ENCODE measurements around the gene CYB5R2.

The CYB5R2 gene

DNA sequence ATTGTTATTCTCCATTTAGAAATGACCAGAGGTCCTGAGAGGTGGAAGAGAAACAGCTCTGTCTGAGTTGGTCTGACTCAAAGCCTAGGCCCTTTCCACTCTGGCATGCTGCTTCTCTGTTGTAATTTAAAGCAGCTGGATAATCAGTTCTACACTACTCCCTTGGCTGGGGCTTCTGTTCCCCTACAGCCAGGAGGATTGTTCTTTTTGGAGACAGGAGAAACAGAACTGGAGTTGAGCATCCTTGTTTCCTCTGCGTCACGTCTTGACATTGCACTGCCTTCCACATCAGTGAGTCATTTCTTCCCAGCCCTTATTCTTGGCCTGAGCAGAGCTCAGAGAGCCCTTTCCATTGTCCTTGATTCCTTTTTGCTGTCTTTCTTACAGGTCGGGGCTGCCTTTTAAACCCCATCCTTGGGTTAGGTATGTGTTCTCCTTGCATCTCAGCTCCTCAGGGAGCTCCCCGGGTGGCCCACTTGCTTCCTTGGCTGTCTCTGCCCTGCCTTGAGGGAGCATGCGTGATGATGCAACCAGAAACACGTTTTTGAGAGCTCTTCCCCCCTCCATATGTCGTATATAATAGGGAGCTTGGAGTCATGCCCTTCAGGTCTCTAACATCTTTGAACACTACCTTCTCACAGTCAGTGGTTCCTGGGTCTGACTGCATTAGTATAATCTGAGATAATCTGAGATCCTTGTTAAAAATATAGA, 35.7 kb downstream of the CYB5R2 start:
- no peak overlapping the region for H3K27ac ChIP-seq
- peak; percentile 44 for DNase-seq (ENCODE audit: low spot score)
- ChIA-PET CTCF (interaction anchor here (0.7 kb wide), 1 partner anchor 66 kb away, joined by 3 read pairs; no protein-coding TSS in a partner anchor), POLR2A (ENCODE audit: low non-redundant PET) (no interaction called here)
- TF ChIP-seq, protein P1, sequence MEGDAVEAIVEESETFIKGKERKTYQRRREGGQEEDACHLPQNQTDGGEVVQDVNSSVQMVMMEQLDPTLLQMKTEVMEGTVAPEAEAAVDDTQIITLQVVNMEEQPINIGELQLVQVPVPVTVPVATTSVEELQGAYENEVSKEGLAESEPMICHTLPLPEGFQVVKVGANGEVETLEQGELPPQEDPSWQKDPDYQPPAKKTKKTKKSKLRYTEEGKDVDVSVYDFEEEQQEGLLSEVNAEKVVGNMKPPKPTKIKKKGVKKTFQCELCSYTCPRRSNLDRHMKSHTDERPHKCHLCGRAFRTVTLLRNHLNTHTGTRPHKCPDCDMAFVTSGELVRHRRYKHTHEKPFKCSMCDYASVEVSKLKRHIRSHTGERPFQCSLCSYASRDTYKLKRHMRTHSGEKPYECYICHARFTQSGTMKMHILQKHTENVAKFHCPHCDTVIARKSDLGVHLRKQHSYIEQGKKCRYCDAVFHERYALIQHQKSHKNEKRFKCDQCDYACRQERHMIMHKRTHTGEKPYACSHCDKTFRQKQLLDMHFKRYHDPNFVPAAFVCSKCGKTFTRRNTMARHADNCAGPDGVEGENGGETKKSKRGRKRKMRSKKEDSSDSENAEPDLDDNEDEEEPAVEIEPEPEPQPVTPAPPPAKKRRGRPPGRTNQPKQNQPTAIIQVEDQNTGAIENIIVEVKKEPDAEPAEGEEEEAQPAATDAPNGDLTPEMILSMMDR (conservative IDR thresholded peaks at IDR 0.05; ENCODE audit: low read depth), result no peak

DNA sequence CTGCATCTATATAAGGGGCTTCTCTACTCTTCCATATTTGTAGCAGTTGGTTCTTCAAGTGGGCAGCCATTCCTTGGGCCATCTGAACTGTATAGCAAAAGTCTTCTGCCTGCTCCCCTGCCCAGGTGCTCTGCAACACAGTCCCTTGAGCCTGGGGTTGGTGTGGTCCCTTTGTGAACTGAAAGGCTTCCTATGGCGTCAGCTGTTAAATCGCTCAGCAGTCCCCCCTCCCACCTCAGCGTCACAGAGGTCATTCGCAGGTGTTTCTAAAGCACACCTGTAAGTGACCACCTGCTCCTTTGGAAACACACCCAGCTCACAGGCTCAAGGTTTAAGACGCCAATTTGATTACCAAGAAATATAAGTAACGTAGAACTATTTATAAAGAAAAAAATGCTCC, 37.0 kb downstream of the CYB5R2 start:
- DNase-seq (ENCODE audit: low spot score), result no peak
- POLR2A ChIA-PET (ENCODE audit: low non-redundant PET), result no interaction called here
- H3K27ac ChIP-seq, result no peak overlapping the region
- TF ChIP-seq, protein P1 (conservative IDR thresholded peaks at IDR 0.05; ENCODE audit: low read depth), result no peak
- CTCF ChIA-PET, result no interaction called here

DNA sequence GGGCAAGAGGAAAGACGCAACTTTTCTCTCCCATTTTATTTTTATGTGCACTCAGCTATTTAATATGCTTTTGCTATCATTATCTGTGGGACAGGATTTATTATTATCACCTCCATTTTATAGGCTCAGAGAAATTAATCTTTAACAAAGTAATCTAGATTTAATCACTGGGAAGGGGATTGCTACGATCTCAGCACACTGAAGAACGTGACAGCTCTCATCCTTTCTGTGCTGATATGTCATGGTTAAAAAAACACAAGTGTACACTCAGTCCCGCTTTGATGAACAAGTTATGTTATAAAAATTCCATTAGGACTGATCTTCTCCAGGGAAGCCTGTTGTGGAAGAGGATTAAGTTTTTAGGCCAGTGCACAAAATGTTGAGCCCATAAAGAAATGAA, 37.6 kb downstream of the CYB5R2 start:
- TF ChIP-seq, protein P1 (conservative IDR thresholded peaks at IDR 0.05; ENCODE audit: low read depth), result no peak
- CTCF ChIA-PET, result no interaction called here
- DNase-seq (ENCODE audit: low spot score), result no peak
- no peak overlapping the region for H3K27ac ChIP-seq
- POLR2A ChIA-PET (ENCODE audit: low non-redundant PET), result no interaction called here

DNA sequence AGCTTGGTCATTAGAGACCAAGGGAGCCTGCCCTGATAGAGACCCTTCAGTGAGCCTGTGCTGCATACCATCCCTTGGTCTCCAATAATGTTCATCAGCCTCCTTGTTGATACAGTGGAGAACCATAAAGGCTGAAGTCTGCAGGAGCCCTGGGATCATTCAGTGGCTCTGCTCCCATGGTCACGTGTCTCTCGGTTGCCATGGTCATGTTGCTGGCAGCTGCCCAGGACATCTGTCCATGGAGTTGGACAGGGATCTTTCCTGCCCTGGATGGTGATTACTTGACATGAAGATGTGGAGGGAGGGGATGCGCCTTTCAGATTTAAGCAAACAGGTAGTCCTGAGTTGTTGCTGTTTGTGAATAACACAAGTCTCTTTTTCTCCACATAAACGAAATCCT, 38.2 kb downstream of the CYB5R2 start:
- POLR2A ChIA-PET (ENCODE audit: low non-redundant PET), result no interaction called here
- no peak for DNase-seq (ENCODE audit: low spot score)
- CTCF ChIA-PET, result no interaction called here
- TF ChIP-seq, protein P1 (conservative IDR thresholded peaks at IDR 0.05; ENCODE audit: low read depth), result no peak
- H3K27ac ChIP-seq, result no peak overlapping the region

DNA sequence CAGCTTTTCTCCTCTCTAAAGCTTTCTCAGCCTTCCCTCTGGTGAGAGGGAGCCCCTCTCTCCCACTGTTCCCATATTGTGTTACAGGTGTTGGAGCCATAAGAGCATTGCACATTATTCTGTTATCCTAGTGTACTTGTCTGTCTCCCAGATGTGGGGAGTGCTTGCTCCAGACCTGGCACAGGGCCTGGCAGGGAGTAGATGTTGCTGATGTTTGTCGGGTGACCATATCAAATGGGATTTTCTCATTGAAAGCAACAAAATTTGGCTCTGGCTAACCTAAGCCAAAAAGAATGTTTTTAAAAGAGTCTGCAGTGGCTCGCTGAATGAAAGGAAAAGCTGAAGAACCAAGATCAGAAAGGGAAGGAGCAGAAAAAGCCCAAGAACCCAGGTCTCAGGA, 41.1 kb downstream of the CYB5R2 start:
- no peak for DNase-seq (ENCODE audit: low spot score)
- ChIA-PET CTCF (interaction anchor here (0.7 kb wide), 1 partner anchor 95 kb away, joined by 3 read pairs; no protein-coding TSS in a partner anchor), POLR2A (ENCODE audit: low non-redundant PET) (no interaction called here)
- no peak overlapping the region for H3K27ac ChIP-seq
- TF ChIP-seq, protein P1 (conservative IDR thresholded peaks at IDR 0.05; ENCODE audit: low read depth), result no peak

DNA sequence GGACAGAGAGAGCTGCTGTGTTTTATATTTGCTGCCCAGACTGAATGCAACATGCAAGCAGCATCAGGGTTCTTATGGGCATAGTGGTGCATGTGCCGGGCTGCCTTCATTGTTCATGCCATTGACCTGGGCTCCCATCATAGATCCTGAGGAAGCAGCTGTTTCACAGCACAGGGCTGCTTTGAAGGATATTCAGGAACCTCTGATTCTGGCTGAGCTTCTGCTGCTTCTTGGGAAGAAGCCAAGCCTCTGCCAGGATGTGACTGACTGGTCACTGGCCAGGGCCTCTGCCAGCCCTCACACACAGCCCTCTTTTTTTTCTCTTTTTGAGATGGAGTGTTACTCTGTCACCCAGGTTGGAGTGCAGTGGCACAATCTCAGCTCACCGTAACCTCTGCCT, 43.3 kb downstream of the CYB5R2 start:
- no peak overlapping the region for H3K27ac ChIP-seq
- TF ChIP-seq, protein P1 (conservative IDR thresholded peaks at IDR 0.05; ENCODE audit: low read depth), result no peak
- POLR2A ChIA-PET (ENCODE audit: low non-redundant PET), result interaction anchor here (0.6 kb wide), 1 partner anchor 184 kb away, joined by 3 read pairs; no protein-coding TSS in a partner anchor
- CTCF ChIA-PET, result interaction anchor here (0.6 to 2.1 kb wide), 2 partner anchors 13 to 58 kb away, joined by 3 to 14 read pairs; no protein-coding TSS in a partner anchor
- no peak for DNase-seq (ENCODE audit: low spot score)

Data from RWPE1 (cell line).